ACC112 (cell line): Measurements from ENCODE around the gene ING1.

Source experiments
- H2AFZ ChIP-seq: fragments of 200-600 bp; sonication (generic); one replicate; pipeline ENCODE4 v1.6.0; 2017; ENCODE audit warnings: antibody characterized with exemption, low read length; ENCODE audit not compliant: unreplicated experiment
- H3K27ac ChIP-seq: fragments of 200-600 bp; sonication (generic); 2 replicates; pipeline ENCODE4 v1.5.1; 2014; ENCODE audit warnings: low read depth, mild to moderate bottlenecking, antibody characterized with exemption, low read length, moderate library complexity
- H3K27me3 ChIP-seq: fragments of 200-600 bp; sonication (generic); 2 replicates; pipeline ENCODE4 v1.6.1; 2014; ENCODE audit warnings: mild to moderate bottlenecking, antibody characterized with exemption, low read length, moderate library complexity, mixed read lengths; ENCODE audit not compliant: insufficient read depth
- H3K36me3 ChIP-seq: fragments of 200-600 bp; sonication (generic); 2 replicates; pipeline ENCODE4 v1.6.1; 2016; ENCODE audit warnings: mild to moderate bottlenecking, antibody characterized with exemption, low read length, moderate library complexity, mixed read lengths; ENCODE audit not compliant: insufficient read depth
- H3K4me1 ChIP-seq: fragments of 200-600 bp; sonication (generic); one replicate; pipeline ENCODE4 v1.6.1; 2016; ENCODE audit warnings: low read length, mixed read lengths; ENCODE audit not compliant: insufficient read depth, unreplicated experiment, control insufficient read depth
- H3K4me3 ChIP-seq: fragments of 200-600 bp; sonication (generic); 2 replicates; pipeline ENCODE4 v1.5.1; 2014; ENCODE audit warnings: mild to moderate bottlenecking, low read depth, low read length
- H3K79me2 ChIP-seq: fragments of 200-600 bp; sonication (generic); one replicate; pipeline ENCODE4 v1.6.0; 2016; ENCODE audit warnings: low read length; ENCODE audit not compliant: control insufficient read depth, unreplicated experiment, insufficient read depth

ING1 gene

DNA sequence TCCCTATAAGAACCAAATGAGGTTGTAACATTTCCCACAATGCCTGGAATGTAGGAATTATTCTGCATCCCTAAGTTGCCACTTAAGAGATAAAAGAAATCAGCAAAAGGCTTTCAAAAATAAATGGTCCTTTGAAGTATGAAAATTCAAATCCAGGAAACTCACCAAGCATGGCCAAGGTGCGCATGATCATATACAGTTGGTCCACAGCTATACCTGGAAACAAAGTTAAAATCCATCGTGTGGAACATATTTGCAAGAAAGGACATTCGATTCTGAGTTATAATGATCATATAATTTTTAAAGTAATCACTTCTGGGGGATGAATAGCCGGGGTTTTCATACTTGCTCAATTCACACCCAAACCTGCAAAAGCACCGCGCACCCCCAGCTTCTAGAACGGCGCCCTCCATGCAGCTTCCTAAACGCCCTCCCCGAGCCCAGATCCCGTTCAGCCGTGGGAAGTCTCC is 8.1 kb upstream of the ING1 start:
- Histone ChIP-seq H3K4me1 (peaks cover 30% of the 10 kb centered on the region), H3K27me3 (no peaks in the 10 kb centered on the region), H3K79me2 (peaks cover 39% of the 10 kb centered on the region), H3K27ac (peak overlapping the region; percentile 90), H3K36me3 (peaks cover 16% of the 10 kb centered on the region; the same call in 1 of the 2 replicates), H3K4me3 (peak overlapping the region; percentile 90), H2AFZ (peak overlapping the region; percentile 56)

GRCh38 chr13:110705826-110706569 is 7.5 kb upstream of the ING1 start, which contains the start of gene CARS2:
TSS of gene CARS2 (minus strand) at chr13:110706116. CDS start at chr13:110706093, 23 bp downstream.
- Histone ChIP-seq H3K27me3 (no peaks in the 10 kb centered on the region), H3K36me3 (0 out of 2 replicates have a peak, but pooled peaks cover 12% of the 10 kb centered on the region), H3K79me2 (peaks cover 41% of the 10 kb centered on the region), H3K4me3 (peak within 1 kb of the TSS; percentile 90), H3K4me1 (peaks cover 32% of the 10 kb centered on the region), H3K27ac (peak within 1 kb of the TSS; percentile 90), H2AFZ (peak within 1 kb of the TSS; percentile 56)

GRCh38 chr13:110706570-110707372 is 6.7 kb upstream of the ING1 start:
- Histone ChIP-seq H3K79me2 (peaks cover 35% of the 10 kb centered on the region), H3K27ac (no peak overlapping the region), H3K4me3 (peak overlapping the region; percentile 67), H3K36me3 (0 out of 2 replicates have a peak, but pooled peaks cover 7% of the 10 kb centered on the region), H3K27me3 (no peaks in the 10 kb centered on the region), H2AFZ (peak overlapping the region; percentile 32), H3K4me1 (peaks cover 38% of the 10 kb centered on the region)

DNA sequence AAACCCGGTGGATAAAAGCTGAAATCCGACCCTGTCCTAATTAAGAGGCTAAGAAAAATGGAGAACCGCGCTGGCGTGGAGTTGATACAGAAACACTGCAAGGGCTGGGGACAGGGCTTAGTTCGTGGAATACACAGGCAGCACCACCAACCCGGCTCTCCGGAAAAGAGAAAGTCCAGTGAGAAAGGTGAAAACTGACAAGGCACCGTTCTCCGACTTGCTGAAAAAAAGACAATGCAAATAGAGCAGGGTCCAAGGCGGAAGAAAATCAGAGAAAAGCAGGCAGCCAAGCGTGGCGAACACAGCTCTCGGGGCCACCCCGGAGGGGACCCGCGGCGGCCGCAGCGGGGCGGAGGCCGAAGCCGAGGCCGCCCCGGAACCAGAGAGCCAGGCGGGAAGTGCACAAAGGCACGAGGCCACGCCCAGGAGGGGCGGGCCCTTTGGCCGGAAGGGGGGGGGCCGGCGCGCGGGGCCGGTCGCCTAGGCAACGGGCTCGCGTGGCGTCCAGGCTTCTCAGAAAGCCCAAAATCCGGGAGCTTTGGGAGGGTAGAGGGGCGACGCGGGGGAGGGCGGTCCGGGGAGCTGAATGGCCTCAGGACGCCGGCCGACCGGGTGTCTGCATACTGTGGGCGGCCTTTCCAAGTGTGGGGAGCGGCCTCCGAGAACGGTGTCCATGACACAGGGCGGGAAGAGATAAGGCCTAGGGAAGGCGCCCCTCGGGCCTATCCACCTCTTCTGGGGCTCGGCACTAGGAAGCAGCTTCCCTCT is 1.2 kb upstream of the ING1 start:
- peak overlapping the region; percentile 97 for H3K27ac ChIP-seq
- H3K4me1 ChIP-seq = peaks cover 9% of the 10 kb centered on the region
- peak overlapping the region; percentile 83 for H3K4me3 ChIP-seq
- peaks cover 30% of the 10 kb centered on the region for H3K79me2 ChIP-seq
- no peaks in the 10 kb centered on the region for H3K27me3 ChIP-seq
- H2AFZ ChIP-seq = peak overlapping the region; percentile 86
- no peaks in the 10 kb centered on the region for H3K36me3 ChIP-seq

DNA sequence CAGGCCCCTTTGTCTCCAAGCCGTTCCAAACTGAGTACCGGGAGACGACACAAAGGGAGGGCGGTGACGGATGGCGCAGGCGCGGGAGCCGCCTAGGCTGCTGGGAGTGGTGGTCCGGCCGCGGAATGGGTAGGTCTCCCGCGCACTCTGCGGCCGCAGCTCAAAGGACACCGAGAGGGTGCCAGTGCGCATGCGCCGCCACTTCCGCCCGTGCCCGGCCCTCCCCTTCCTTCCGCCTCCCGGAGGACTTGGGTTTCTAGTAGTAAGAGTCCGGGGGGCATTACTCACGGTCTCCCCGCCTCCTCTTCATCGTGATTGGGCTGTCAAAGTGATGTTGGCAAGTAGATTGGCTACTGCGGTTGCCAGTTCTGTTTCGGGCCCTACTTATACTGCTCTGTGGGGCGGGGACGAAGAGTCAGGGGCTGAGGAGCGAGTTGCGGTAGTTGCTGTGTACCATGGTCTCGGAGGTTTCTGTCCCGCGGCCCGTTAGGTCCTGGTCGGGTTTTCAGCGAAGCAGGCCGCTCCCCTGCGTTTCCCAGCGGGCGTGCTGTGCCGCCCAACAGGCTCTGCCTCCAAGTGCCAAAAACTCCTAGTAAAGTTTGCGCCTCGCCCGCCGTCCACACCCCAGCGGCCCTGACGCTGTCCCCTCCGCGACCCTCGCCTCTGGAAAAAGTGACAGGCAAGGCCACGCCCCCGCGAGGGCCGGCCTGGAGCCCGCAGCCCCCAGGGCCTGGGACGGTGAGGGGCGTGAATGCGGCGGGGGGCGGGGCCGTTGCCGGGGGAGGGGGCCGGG is 455 bp upstream of the ING1 start:
- Histone ChIP-seq H2AFZ (peak overlapping the region; percentile 86), H3K4me3 (peak overlapping the region; percentile 87), H3K36me3 (no peaks in the 10 kb centered on the region), H3K27me3 (no peaks in the 10 kb centered on the region), H3K27ac (peak overlapping the region; percentile 97), H3K4me1 (peaks cover 10% of the 10 kb centered on the region), H3K79me2 (peaks cover 37% of the 10 kb centered on the region)

DNA sequence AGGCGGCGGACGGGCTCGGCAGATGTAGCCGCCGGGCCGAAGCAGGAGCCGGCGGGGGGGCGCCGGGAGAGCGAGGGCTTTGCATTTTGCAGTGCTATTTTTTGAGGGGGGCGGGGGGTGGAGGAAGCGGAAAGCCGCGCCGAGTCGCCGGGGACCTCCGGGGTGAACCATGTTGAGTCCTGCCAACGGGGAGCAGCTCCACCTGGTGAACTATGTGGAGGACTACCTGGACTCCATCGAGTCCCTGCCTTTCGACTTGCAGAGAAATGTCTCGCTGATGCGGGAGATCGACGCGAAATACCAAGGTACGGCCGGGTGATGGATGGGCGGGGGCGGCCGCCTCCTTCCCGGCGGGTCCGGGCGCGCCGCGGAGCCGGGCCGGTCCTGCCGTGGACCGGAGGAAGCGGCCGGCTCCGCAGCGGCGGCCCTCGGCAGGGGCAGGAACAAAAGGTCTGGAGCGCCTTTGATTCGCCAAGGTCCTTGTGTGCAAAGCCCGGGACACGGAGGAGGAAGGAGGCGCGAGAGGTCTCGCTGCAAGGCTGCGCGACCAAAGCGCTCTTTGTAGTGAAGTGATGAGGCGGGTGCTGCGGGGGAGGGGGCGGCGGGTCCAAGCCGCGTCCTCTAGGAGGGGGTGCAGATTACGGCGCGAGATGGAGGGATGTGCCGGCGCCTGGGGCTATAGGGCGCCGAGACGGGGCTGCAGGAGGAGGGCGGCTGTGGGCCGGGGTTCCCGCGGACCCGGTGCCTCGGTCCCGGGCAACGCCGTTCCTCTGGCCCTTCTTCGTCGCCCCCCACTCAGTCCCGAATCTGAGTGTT is 689 bp downstream of the ING1 start:
- peak overlapping the region; percentile 77 for H2AFZ ChIP-seq
- peaks cover 47% of the 10 kb centered on the region for H3K79me2 ChIP-seq
- peak overlapping the region; percentile 97; the same call in 1 of the 2 replicates for H3K27ac ChIP-seq
- H3K4me3 ChIP-seq = peak overlapping the region; percentile 87
- no peaks in the 10 kb centered on the region for H3K27me3 ChIP-seq
- peaks cover 10% of the 10 kb centered on the region for H3K4me1 ChIP-seq
- no peaks in the 10 kb centered on the region for H3K36me3 ChIP-seq

- peak overlapping the region; percentile 60 for H3K27ac ChIP-seq
These were observed 1.4 kb downstream of the ING1 start for GRCh38 chr13:110714797-110715394.

DNA sequence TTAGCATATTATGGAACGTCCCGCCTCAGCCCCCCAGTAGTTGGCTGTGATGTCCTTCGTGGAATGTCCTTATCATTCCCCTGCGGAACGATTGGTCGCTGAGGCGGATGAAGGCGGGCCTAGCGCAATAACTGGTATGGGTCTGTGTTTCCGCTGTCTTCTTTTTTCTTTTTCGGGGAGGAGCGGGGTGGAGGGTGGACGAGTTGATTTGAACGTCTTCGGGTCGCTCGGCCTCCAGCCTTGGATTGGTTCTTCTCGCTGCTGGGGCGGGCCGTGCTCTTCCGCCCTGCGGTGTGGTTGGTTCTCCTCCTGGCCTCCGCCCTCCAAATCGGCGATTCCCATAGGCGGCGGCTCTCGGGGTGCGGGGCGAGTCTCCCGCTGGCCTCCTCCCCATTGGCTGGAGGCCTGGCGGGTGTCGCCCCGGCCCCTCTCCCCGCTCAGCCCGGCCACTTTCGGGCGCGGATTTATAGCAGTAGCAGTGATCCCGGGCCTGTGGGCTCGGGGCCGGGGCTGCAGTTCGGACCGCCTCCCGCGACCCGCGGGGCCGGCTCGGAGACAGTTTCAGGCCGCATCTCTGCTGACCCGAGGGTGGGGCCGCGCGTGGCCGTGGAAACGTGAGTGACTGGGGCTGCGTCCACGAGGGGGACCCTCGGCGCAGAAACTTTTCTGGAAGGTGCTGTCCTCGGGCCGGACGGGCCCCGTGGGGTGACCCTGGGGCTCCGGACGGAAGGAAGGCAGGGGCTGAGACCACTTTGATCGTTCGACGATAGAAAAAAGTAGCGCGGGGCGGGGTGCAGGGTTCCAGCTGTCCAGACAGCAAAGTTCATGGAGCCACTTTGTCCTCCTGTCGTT is 2.1 kb downstream of the ING1 start:
- Histone ChIP-seq H2AFZ (peak overlapping the region; percentile 28), H3K4me3 (peak overlapping the region; percentile 87), H3K4me1 (peaks cover 10% of the 10 kb centered on the region), H3K36me3 (no peaks in the 10 kb centered on the region), H3K27me3 (no peaks in the 10 kb centered on the region), H3K27ac (peak overlapping the region; percentile 27; the same call in 1 of the 2 replicates), H3K79me2 (peaks cover 54% of the 10 kb centered on the region)

More at GRCh38 chr13:110714797-110715394, 1.4 kb downstream of the ING1 start:
- Histone ChIP-seq H2AFZ (peak overlapping the region; percentile 14), H3K79me2 (peaks cover 53% of the 10 kb centered on the region), H3K36me3 (no peaks in the 10 kb centered on the region), H3K4me3 (peak overlapping the region; percentile 87), H3K4me1 (peaks cover 10% of the 10 kb centered on the region), H3K27me3 (no peaks in the 10 kb centered on the region)
